ENCODE data around the gene E2F2. TPM values are rescaled to one million over a fixed set of nuclear protein-coding genes. Genes with fewer than 3 reads are reported as not detected.

Gene E2F2
- total and polyA plus RNA-seq, 2 of the 4 experiments (the other 2 are of a cell fraction), result 0.36 to 0.51 TPM

GRCh38 chr1:23544444-23545389 is 13.7 kb upstream of the E2F2 start:
- ChIA-PET POLR2A (ENCODE audit: unreplicated experiment) (no interaction called here), CTCF (interaction anchor here (0.6 to 3.3 kb wide), 6 partner anchors 13 to 111 kb away, joined by 3 to 49 read pairs (median 4); partner anchors contain the start of gene ID3)
- Histone ChIP-seq H4K91ac (ENCODE audit: insufficient read depth, low read depth, low read length) (peak overlapping the region; percentile 28; the same call in 1 of the 2 replicates), H3K79me1 (ENCODE audit: low read depth in 1 of 2, low read length in 2 of 2) (no peaks in the 10 kb centered on the region), H3K9me1 (ENCODE audit: insufficient read depth, low read length) (no peaks in the 10 kb centered on the region), H2BK20ac (ENCODE audit: low read depth, low read length) (peak overlapping the region; percentile 75; the same call in 1 of the 2 replicates), H4K8ac (ENCODE audit: low read depth in 2 of 2, low read length in 2 of 2) (peak overlapping the region in 1 of 2 experiments; percentile 50; a peak in 1 of 4 replicates), H3K36me3 (ENCODE audit: control insufficient read depth, insufficient read depth, low read length) (no peaks in the 10 kb centered on the region), H3K4me1 (ENCODE audit: control insufficient read depth, insufficient read depth, low read length) (no peaks in the 10 kb centered on the region), H3K4me2 (ENCODE audit: low read depth, low read length) (no peak overlapping the region), H3K4ac (ENCODE audit: low read depth, low read length) (peak overlapping the region; percentile 26; the same call in 1 of the 2 replicates), H4K5ac (ENCODE audit: low read depth, low read length) (no peak overlapping the region), H3K14ac (replicated peaks; ENCODE audit: low read depth, low read length) (no peak overlapping the region; the same call in 1 of the 2 replicates), H2AFZ (replicated peaks; ENCODE audit: low read length, poor library complexity) (peak overlapping the region; percentile 70), H3K18ac (ENCODE audit: low read depth, low read length) (no peak overlapping the region), H3K27me3 (ENCODE audit: control insufficient read depth, insufficient read depth, low read length) (no peaks in the 10 kb centered on the region), H3K23ac (ENCODE audit: low read depth, low read length) (no peak overlapping the region), H2AK9ac (replicated peaks; ENCODE audit: low read depth, low read length, poor library complexity) (peak overlapping the region; percentile 23), H3K4me3 (ENCODE audit: insufficient read depth, low read depth, low read length) (no peak overlapping the region), H3K56ac (ENCODE audit: extremely low read depth, insufficient read depth, low read length) (no peak overlapping the region), H3K9me3 (ENCODE audit: control insufficient read depth, insufficient read depth, low read length) (no peaks in the 10 kb centered on the region), H3K27ac (ENCODE audit: insufficient read depth, low read length) (no peak overlapping the region), H4K20me1 (ENCODE audit: insufficient read depth, low read length) (no peaks in the 10 kb centered on the region), H2BK5ac (ENCODE audit: low read depth, low read length, poor library complexity, severe bottlenecking) (no peak overlapping the region), H2BK120ac (ENCODE audit: low read depth, low read length) (peak overlapping the region; percentile 79), H3K9ac (ENCODE audit: low read depth, low read length) (no peak overlapping the region), H2BK15ac (ENCODE audit: low read depth, low read length) (peak overlapping the region; percentile 6; the same call in 1 of the 3 replicates), H2AK5ac (ENCODE audit: low read depth, low read length) (peak overlapping the region; percentile 56)
- DNase-seq (peak; percentile 83), ATAC-seq (ENCODE audit: low read depth) (peak; percentile 89)
- 47% methylated on average over 4 of the region's 8 CpGs; no CpG with 5 or more reads in 1 of the 2 experiments for WGBS, 2 experiments (ENCODE audit: extremely low coverage in 2 of 2, insufficient read length in 1 of 2)
- intact Hi-C loops (cut with micrococcal nuclease) (loop anchor here (1.0 to 5.0 kb wide), 3 partner anchors 93 to 447 kb away; no protein-coding TSS in a partner anchor), in situ Hi-C loops (cut with MboI; ENCODE audit: low sequenced_read_pairs) (loop anchor here (5.0 to 10.0 kb wide), 2 partner anchors 93 to 210 kb away; no protein-coding TSS in a partner anchor), dilution Hi-C loops (cut with HindIII; ENCODE audit: low sequenced_read_pairs, unreplicated experiment) (no loop called here)
- BruUV-seq (replicated peaks), result no TSS peak
- peak; percentile 13; the same call in 1 of the 2 replicates for TF ChIP-seq USF2 (IDR thresholded peaks at IDR 0.05; ENCODE audit: low read depth, low read length)
- no peak for TF ChIP-seq MAFK (IDR thresholded peaks at IDR 0.05; ENCODE audit: low read depth, low read length)
- no peak for TF ChIP-seq MXI1 (IDR thresholded peaks at IDR 0.05; ENCODE audit: borderline replicate concordance, low read depth, low read length)
- TF ChIP-seq POLR2A (IDR thresholded peaks at IDR 0.05; ENCODE audit: low read depth, low read length), result peak; percentile 49; the same call in 1 of the 2 replicates
- peak; percentile 98 for TF ChIP-seq CTCF (conservative IDR thresholded peaks at IDR 0.05; ENCODE audit: low read depth, low read length)
- no peak for TF ChIP-seq CEBPB (IDR thresholded peaks at IDR 0.05; ENCODE audit: low read depth, low read length)
- no peak for TF ChIP-seq BHLHE40 (IDR thresholded peaks at IDR 0.05; ENCODE audit: low read depth, low read length)
- TF ChIP-seq RFX5 (IDR thresholded peaks at IDR 0.05; ENCODE audit: low read depth, low read length), result no peak
- TF ChIP-seq ELK1 (IDR thresholded peaks at IDR 0.05; ENCODE audit: borderline replicate concordance, low read depth, low read length), result no peak
- no peak for TF ChIP-seq NFE2L2 (IDR thresholded peaks at IDR 0.05; ENCODE audit: low read depth, low read length)
- no peak for TF ChIP-seq CHD1 (IDR thresholded peaks at IDR 0.05; ENCODE audit: low read depth, low read length)
- TF ChIP-seq FOS (IDR thresholded peaks at IDR 0.05; ENCODE audit: low read depth, low read length), result no peak
- peak; percentile 98 for TF ChIP-seq RAD21 (IDR thresholded peaks at IDR 0.05; ENCODE audit: low read length)

All from IMR-90 (cell line).